ENCODE measurements around the gene NDUFA13.

NDUFA13 gene

DNA sequence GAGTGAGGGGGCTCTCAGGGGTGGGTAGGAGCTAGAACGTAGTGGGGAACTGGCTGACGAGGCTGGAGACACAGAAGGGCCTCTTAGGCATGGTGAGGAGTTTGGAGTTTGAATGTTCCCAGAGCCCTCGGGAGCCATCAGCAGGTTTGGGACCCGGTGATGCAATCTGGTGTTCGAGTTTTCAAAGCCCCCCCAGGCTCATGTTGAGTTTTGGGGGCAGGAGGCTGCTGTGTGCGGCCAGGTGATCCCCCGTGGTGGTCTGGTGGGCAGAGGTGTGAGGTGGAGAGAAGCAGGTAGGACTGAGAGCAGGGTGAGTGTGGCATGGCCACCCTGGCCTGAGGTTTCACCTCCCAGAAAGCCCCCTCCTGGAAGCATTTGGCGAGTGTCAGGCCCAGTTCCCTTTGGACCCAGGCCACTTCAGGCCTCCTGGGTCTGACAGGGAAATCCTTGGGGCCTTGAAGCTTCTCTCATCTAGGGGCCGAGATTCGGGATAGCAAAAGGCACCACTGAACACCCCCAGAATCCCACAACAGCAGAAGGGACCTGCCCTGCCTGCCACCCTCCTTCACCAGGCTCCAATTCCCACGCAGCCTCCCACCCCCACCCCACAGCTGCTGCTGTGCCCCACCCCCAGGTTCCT is 13.9 kb downstream of the NDUFA13 start:
- TF ChIP-seq, protein P1, sequence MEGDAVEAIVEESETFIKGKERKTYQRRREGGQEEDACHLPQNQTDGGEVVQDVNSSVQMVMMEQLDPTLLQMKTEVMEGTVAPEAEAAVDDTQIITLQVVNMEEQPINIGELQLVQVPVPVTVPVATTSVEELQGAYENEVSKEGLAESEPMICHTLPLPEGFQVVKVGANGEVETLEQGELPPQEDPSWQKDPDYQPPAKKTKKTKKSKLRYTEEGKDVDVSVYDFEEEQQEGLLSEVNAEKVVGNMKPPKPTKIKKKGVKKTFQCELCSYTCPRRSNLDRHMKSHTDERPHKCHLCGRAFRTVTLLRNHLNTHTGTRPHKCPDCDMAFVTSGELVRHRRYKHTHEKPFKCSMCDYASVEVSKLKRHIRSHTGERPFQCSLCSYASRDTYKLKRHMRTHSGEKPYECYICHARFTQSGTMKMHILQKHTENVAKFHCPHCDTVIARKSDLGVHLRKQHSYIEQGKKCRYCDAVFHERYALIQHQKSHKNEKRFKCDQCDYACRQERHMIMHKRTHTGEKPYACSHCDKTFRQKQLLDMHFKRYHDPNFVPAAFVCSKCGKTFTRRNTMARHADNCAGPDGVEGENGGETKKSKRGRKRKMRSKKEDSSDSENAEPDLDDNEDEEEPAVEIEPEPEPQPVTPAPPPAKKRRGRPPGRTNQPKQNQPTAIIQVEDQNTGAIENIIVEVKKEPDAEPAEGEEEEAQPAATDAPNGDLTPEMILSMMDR (IDR thresholded peaks at IDR 0.05; ENCODE audit: insufficient read depth, low read depth, low read length, missing control alignments), result no peak
- H3K4me3 ChIP-seq (ENCODE audit: low read length), result no peak overlapping the region
- DNase-seq (ENCODE audit: low read depth), result no peak

DNA sequence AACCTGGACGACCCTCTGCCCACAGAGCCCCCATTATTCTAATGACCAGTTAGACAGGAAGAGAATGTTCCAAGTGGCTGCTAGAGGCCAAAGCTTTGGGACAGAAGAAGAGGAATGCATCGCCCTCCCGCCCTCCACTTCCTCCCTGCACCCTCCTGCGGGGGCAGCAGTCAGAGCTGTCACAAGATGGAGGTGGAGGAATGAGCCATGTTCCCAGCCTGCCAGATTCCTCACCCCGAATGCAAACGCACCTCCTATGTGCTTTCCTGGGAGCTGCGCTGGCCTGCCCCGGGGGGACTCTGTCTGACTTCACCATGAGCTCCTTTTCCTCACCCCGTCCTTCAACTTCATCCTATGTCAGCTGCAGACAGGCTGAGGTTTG is 14.4 kb downstream of the NDUFA13 start:
- no peak overlapping the region for H3K4me3 ChIP-seq (ENCODE audit: low read length)

DNA sequence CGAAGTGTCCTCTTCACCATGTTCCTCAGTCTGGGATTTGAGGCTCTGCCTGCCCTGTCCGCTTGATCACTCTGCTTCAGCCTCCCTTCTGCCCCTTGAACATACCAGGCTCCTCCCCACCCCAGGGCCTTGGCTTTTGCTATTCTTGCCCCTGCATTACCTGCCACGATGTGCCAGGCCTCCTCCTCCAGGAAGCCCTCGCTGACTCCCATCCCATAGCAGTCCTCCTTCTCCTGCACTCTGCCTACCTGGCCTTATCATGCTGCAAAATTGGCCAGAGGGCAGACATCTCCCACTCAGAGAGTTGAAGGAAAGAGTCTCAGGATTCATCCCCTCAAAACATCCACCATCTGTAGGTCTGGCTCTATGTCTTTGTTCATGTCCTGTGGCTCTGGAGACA is 14.9 kb downstream of the NDUFA13 start:
- no peak for DNase-seq (ENCODE audit: low read depth)
- H3K4me3 ChIP-seq (ENCODE audit: low read length), result no peak overlapping the region
- TF ChIP-seq, protein P1 (IDR thresholded peaks at IDR 0.05; ENCODE audit: insufficient read depth, low read depth, low read length, missing control alignments), result no peak

More for the DNA sequence above, 14.4 kb downstream of the NDUFA13 start:
- TF ChIP-seq, protein P1 (IDR thresholded peaks at IDR 0.05; ENCODE audit: insufficient read depth, low read depth, low read length, missing control alignments), result no peak
- no peak for DNase-seq (ENCODE audit: low read depth)

DNA sequence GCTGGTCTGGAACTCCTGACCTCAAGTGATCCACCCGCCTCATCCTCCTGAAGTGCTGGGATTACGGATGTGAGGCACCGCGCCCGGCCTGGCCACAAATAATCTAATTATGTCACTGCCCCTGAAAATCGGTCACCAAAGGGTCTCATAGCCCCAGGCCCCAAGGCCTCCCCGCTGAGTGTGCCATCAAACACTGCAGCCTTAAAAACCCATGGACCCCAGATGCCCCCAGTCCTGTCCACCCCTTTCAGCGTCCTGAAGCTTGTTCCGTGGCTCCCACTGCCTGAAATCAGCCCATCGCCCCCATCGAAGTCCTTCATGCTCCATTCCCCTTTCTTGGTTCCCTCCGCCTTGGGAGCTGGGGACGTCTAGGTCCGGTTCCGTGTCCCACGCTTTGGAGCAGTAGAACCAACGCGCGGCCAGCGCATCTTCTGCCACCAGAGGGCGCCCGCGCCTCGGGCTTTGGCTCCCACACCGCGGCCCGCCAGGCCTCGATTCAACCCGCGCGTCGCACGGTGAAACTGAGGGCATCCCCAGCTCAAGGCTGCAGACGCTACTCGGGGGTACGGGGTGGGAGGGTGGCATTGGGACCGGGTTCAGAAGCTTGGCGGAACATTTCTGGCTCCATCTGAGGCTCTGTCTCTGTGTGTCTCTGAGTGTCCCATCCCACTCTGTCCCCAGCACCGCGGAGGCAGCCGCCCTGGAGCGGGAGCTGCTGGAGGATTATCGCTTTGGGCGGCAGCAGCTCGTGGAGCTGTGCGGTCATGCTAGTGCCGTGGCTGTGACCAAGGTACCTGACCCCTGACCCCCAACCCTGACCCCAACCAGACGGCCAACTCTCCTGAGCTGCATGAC is 16.2 kb downstream of the NDUFA13 start:
- H3K4me3 ChIP-seq (ENCODE audit: low read length), result no peak overlapping the region
- DNase-seq (ENCODE audit: low read depth), result peak; percentile 66
- TF ChIP-seq, protein P1 (IDR thresholded peaks at IDR 0.05; ENCODE audit: insufficient read depth, low read depth, low read length, missing control alignments), result peak; percentile 91

DNA sequence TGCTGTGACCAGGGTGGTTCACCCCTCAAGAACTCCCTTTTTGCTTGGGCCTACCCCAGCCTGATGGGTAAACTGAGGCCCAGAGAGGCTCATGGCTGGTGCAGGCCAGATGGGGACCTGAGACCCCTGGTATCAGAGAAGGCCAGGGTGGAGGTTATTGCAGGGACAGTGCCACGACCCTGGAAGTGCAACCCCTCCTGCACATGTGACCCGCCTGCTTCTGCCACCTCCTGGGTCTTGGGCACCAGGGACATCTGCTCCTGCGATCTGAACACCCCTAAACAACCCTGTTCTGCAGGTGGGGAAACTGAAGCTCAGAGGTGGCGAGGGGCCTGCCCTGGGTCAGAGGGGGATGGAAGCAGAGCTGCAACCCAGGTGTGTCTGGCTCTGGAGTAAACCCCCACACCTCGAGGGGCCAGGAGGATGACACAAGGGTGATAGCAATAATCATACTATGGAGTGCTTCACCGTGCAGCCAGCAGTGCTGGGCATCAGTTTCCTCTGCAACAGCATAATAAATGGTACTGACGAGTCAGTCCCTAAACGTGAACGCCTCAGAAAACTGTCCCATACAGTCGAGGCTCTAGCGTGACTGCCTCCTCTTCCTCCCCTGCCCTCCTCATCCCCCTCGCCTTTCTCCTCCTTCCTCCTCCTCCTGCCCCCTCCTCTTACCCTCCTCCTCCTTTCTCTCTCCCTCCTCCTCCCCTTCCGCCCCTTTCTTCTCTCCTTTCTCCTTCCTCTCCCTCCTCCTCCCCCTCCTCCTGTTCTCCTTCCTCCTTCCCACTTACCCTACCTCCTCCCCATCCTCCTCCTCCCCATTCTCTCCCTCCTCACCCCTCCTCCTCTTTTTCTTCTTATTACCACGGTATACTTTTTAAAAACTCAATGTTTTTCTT is 17.0 kb downstream of the NDUFA13 start:
- no peak overlapping the region for H3K4me3 ChIP-seq (ENCODE audit: low read length)
- TF ChIP-seq, protein P1 (IDR thresholded peaks at IDR 0.05; ENCODE audit: insufficient read depth, low read depth, low read length, missing control alignments), result no peak
- DNase-seq (ENCODE audit: low read depth), result no peak

DNA sequence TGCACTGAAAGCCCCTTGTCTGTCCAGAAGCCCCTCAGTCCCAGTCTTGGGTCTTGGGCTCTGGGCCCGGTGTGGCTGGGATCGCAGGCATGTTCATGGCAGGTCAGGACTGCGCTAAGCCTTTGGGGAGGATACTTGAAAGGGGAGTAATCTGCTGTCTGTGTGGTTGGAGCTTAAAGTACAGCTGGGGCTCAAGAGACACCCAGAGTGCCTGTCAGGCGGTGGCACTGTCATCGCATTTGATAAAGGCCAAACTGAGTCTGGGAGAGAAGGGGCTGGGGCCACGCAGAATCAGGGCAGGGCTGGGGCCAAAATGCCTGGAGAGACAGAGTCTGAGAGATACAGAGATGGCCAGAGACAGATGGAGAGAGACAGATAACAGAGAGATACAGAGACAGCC is 17.8 kb downstream of the NDUFA13 start:
- DNase-seq (ENCODE audit: low read depth), result no peak
- no peak overlapping the region for H3K4me3 ChIP-seq (ENCODE audit: low read length)
- TF ChIP-seq, protein P1 (IDR thresholded peaks at IDR 0.05; ENCODE audit: insufficient read depth, low read depth, low read length, missing control alignments), result no peak

All from epithelial cell of esophagus (primary cell).